GM12891 (cell line): ENCODE data around the gene LCLAT1.

ENCODE experiments used
- DNase-seq: peaks from one replicate; pipeline ENCODE4 v3.0.0; 2011; ENCODE audit warnings: low spot score; ENCODE audit not compliant: insufficient read length
- FAIRE-seq: peaks from 2 replicates; lab custom pipeline; 2011; peaks lifted over from hg19 to GRCh38; lab: Jason Lieb, UNC
- PAX5 ChIP-seq: IDR thresholded peaks from 2 replicates; pipeline ENCODE4 v1.6.1; 2011; ENCODE audit warnings: low read length, moderate library complexity, mild to moderate bottlenecking; ENCODE audit not compliant: insufficient read depth, severe bottlenecking
- POLR2A ChIP-seq: IDR thresholded peaks from 2 replicates; pipeline ENCODE4 v1.6.1; 2011; ENCODE audit warnings: low read depth, low read length, control low read depth
- POLR2AphosphoS5 ChIP-seq: IDR thresholded peaks from 2 replicates; pipeline ENCODE4 v1.6.1; 2011; ENCODE audit warnings: low read depth, low read length, control low read depth
- POU2F2 ChIP-seq: IDR thresholded peaks from 2 replicates; pipeline ENCODE4 v1.6.1; 2011; ENCODE audit warnings: low read depth, mild to moderate bottlenecking, control low read depth, low read length, moderate library complexity
- SPI1 ChIP-seq: IDR thresholded peaks from 2 replicates; pipeline ENCODE4 v1.6.1; 2011; ENCODE audit warnings: low read depth, low read length, control low read depth
- TAF1 ChIP-seq: IDR thresholded peaks from 2 replicates; pipeline ENCODE4 v1.6.1; 2011; ENCODE audit warnings: low read depth, low read length, control low read depth

The LCLAT1 gene

DNA sequence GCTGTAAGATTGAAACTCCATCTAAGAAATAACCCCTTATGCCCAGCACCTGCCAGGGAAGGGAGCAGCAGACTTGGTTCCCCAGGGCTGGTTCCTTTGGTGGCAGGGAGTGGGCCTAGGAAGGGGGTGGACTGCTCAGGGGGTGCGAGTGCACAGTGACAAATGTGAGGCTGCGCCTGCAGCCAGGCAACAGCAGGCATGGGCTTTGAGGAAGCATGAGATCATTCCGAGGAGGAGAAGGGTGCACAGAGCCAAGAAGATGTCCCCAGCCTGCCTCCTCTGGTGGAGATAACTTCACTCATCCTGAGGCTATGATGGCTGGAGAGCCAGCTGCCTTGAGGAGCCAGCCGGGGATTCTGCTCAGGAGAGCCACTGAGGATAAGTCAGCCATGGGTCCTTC lies 202.2 kb downstream of the LCLAT1 start:
- FAIRE-seq: no peak
- no peak for TF ChIP-seq PAX5
- no peak for TF ChIP-seq POU2F2
- no peak for TF ChIP-seq POLR2AphosphoS5
- DNase-seq: no peak

DNA sequence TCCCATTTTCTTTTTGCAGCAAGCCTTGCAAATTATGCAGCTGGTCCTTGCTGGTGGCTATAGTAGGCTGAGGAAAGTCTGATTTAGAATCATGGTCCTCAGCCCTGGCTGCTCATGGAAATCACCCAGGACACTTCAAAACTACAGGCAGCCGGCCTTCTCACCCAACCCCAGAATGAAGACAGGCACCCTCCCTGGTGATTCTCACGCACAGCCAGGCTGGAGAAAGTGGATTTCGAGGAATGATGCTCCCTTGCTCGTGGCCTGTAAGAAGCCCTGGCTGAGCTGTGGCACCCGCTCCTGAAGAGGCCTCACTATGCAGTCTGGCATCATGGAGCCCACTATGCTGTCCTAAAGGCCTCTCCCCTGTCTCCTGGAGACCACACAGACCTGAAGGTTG lies 202.8 kb downstream of the LCLAT1 start:
- FAIRE-seq (no peak), DNase-seq (no peak)
- TF ChIP-seq TAF1 (no peak), SPI1 (no peak), POLR2AphosphoS5 (no peak), POU2F2 (no peak), PAX5 (no peak), POLR2A (no peak)

GRCh38 chr2:30652271-30652915 lies 205.3 kb downstream of the LCLAT1 start:
- TF ChIP-seq PAX5: no peak
- TF ChIP-seq POLR2AphosphoS5: no peak
- TF ChIP-seq TAF1: no peak
- TF ChIP-seq POU2F2: no peak
- TF ChIP-seq SPI1: no peak
- no peak for TF ChIP-seq POLR2A
- DNase-seq (no peak), FAIRE-seq (no peak)

DNA sequence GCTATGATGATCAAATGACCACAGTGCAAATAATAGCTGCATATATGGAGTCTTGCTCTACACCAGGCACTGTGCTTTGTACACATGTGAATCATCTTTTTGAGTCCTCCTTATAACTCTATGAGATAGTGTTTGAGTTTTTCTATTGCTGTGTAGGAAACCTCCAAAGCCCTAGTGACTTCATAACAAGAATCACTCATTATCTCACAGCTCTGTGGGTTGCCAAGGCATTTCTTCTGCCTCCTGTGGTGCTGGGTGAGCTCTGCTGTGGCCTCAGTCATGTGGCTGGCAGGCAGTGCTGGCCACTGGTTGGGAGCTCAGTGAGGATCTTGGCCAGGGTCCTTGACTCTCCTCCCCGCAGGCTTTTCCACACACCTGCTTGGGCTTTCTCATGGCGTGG lies 206.8 kb downstream of the LCLAT1 start:
- FAIRE-seq: no peak
- no peak for TF ChIP-seq SPI1
- TF ChIP-seq POU2F2: no peak
- TF ChIP-seq POLR2A: no peak
- TF ChIP-seq PAX5: no peak
- TF ChIP-seq POLR2AphosphoS5: no peak
- no peak for TF ChIP-seq TAF1

GRCh38 chr2:30654404-30654803 lies 207.4 kb downstream of the LCLAT1 start:
- TF ChIP-seq POLR2A (no peak), POLR2AphosphoS5 (no peak), POU2F2 (no peak), TAF1 (no peak), SPI1 (no peak), PAX5 (no peak)
- no peak for DNase-seq
- FAIRE-seq: no peak

More for the DNA sequence above, 206.8 kb downstream of the LCLAT1 start:
- no peak for DNase-seq

- no peak for FAIRE-seq
- no peak for DNase-seq
- TF ChIP-seq SPI1 (no peak), TAF1 (no peak), POLR2AphosphoS5 (no peak), PAX5 (no peak), POLR2A (no peak), POU2F2 (no peak)
Measured at GRCh38 chr2:30655211-30655610, 208.2 kb downstream of the LCLAT1 start.

DNA sequence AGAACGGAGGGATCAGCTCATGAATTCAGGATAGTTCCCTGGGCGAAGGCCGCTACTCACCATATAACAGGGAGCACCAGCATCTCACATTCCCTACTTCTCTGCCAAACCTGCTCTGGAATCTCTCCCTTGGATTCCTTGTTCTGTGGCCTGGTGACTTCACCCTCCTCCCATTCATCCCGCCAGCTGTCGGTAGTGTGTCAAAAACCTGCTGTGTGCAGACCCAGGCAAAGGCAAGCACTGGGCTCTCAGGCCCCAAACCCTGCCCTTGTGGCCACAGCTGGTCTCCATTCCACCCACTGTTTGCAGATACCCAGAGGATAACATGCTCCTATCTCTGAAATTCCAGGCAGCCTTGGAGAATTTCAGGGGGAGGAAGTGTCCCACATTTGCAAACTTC lies 208.6 kb downstream of the LCLAT1 start:
- no peak for DNase-seq
- no peak for FAIRE-seq

GRCh38 chr2:30656079-30656478 lies 209.0 kb downstream of the LCLAT1 start:
- DNase-seq: no peak
- FAIRE-seq: no peak
- TF ChIP-seq PAX5: no peak
- TF ChIP-seq TAF1: no peak
- TF ChIP-seq POLR2A: no peak
- no peak for TF ChIP-seq POU2F2
- TF ChIP-seq POLR2AphosphoS5: no peak
- TF ChIP-seq SPI1: no peak

More for the DNA sequence above, 208.6 kb downstream of the LCLAT1 start:
- TF ChIP-seq POLR2AphosphoS5 (no peak), TAF1 (no peak), POLR2A (no peak), POU2F2 (no peak), SPI1 (no peak), PAX5 (no peak)

DNA sequence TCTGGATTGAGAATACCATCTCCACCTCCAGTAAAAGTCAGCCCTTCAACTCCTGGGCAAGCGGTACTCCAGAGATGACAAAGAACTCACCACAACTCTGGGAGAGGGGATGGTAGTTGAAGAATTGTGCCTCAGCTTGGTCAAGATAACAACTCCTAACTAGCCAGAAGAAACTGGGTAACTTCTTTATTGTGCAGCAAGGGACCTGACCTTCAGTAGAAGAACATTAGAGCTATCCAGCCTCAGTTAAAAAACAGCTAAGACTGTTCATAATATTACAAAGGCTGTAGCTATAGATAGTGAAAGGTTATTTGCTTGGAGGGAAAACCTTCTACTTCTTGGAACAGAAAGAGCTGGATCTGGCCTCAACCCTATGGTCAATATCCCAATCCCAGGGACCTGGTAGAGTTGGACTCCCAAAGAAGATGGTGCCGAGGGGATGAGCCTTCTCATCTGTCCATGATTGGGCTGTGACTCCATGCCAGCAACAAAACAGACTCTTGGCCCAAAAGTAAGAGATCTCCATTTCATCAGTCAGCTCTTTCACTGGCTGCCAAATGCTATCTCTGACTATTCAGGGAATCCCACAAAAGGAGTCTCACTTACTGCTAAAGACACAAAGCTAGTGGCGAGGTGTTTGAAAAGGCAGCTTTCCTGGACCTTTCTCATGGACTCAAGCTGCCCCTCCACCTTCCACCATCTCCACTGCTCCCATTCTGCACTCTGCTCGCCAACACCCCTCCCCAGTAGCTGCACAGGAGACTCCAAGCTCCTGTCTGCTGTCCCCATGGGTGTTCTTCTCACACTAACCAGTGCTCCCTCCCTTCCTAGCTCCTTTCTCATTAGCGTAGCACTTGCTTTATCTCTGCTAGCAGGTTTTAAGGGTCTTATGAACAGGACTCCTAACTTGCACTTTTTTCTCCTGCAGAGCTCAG lies 214.4 kb downstream of the LCLAT1 start:
- TF ChIP-seq POU2F2: no peak
- TF ChIP-seq PAX5: no peak
- TF ChIP-seq TAF1: no peak
- TF ChIP-seq POLR2AphosphoS5: peak; percentile 70; the same call in 1 of the 2 replicates
- TF ChIP-seq POLR2A: no peak; the same call in 1 of the 2 replicates
- no peak for TF ChIP-seq SPI1
- no peak for FAIRE-seq

More for the DNA sequence above, 214.4 kb downstream of the LCLAT1 start:
- DNase-seq: no peak
